ENCODE data around the gene ACAD11.

DNA sequence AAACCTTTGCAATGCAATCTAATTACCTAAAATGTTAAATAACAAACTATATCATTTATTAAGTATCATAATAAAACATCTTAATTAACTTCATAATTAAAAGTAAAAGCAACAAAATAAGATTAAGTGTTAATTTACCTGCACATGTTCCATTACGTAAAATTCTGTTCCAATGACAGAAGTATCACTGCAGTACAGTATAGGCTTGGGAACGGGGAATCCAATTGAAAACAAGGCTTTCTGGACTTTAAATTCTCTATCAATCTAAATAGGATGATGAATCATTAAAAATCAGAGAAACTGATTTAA, 17.1 kb downstream of the ACAD11 start:
- TF ChIP-seq, protein P1, sequence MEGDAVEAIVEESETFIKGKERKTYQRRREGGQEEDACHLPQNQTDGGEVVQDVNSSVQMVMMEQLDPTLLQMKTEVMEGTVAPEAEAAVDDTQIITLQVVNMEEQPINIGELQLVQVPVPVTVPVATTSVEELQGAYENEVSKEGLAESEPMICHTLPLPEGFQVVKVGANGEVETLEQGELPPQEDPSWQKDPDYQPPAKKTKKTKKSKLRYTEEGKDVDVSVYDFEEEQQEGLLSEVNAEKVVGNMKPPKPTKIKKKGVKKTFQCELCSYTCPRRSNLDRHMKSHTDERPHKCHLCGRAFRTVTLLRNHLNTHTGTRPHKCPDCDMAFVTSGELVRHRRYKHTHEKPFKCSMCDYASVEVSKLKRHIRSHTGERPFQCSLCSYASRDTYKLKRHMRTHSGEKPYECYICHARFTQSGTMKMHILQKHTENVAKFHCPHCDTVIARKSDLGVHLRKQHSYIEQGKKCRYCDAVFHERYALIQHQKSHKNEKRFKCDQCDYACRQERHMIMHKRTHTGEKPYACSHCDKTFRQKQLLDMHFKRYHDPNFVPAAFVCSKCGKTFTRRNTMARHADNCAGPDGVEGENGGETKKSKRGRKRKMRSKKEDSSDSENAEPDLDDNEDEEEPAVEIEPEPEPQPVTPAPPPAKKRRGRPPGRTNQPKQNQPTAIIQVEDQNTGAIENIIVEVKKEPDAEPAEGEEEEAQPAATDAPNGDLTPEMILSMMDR (IDR thresholded peaks at IDR 0.05), result no peak
- TF ChIP-seq POLR2A (IDR thresholded peaks at IDR 0.05), result no peak

Data from body of pancreas (tissue), 4 donors.